DMS114 treated with DMSO at 0.1 percent for 48 hours (cell line): ENCODE results near the gene NTN4.
"Not testable (repeated sequence)": the region's sequence is repeated elsewhere in the genome, so short reads cannot be mapped to it uniquely, and the experiment has no call there.

Experiments used
- DNase-seq: peaks from one replicate; lab custom pipeline; 2025; ENCODE audit not compliant: unreplicated experiment; lab: John Stamatoyannopoulos, UW

Gene NTN4

GRCh38 chr12:95629392-95629791 is 161.2 kb downstream of the NTN4 start:
- no peak for DNase-seq

- no peak for DNase-seq
These were observed 163.7 kb downstream of the NTN4 start for GRCh38 chr12:95626854-95627253.

GRCh38 chr12:95625012-95625411 is 165.6 kb downstream of the NTN4 start:
- no peak for DNase-seq

- no peak for DNase-seq
These were observed 166.0 kb downstream of the NTN4 start for GRCh38 chr12:95624589-95624988.

GRCh38 chr12:95623554-95624170 is 166.9 kb downstream of the NTN4 start:
- DNase-seq: no peak

- no peak for DNase-seq
These were observed 167.7 kb downstream of the NTN4 start for GRCh38 chr12:95622879-95623278.

GRCh38 chr12:95621725-95622124 is 168.8 kb downstream of the NTN4 start:
- DNase-seq: no peak

- DNase-seq: no peak
These were observed 170.4 kb downstream of the NTN4 start for GRCh38 chr12:95620171-95620570.

- DNase-seq: not testable (repeated sequence)
These were observed 174.1 kb downstream of the NTN4 start for GRCh38 chr12:95616470-95616869.

GRCh38 chr12:95615749-95616148 is 174.8 kb downstream of the NTN4 start:
- DNase-seq: no peak

GRCh38 chr12:95614390-95614982 is 176.1 kb downstream of the NTN4 start:
- DNase-seq: no peak

GRCh38 chr12:95613021-95613420 is 177.5 kb downstream of the NTN4 start:
- DNase-seq: no peak

- no peak for DNase-seq
These were observed 178.8 kb downstream of the NTN4 start for GRCh38 chr12:95611676-95612309.

- no peak for DNase-seq
These were observed 182.1 kb downstream of the NTN4 start for GRCh38 chr12:95608252-95609033.
